NCI-H69 (cell line): ENCODE measurements around the gene LIN37.

ENCODE experiments used
- DNase-seq: peaks from one replicate; lab custom pipeline; 2025; lab: John Stamatoyannopoulos, UW

LIN37 gene

DNA sequence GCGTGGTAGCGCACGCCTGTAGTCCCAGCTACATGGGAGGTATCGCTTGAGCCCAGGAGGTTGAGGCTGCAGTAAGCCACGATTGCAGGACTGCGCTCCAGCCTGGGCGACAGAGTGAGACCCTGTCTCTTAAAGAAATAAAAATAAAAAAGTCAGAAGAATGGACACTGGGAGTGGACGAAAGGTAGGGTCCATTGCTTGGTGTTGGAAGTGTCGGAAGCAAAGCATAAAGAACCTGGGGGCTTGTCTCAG is 26.6 kb downstream of the LIN37 start:
- no peak for DNase-seq

DNA sequence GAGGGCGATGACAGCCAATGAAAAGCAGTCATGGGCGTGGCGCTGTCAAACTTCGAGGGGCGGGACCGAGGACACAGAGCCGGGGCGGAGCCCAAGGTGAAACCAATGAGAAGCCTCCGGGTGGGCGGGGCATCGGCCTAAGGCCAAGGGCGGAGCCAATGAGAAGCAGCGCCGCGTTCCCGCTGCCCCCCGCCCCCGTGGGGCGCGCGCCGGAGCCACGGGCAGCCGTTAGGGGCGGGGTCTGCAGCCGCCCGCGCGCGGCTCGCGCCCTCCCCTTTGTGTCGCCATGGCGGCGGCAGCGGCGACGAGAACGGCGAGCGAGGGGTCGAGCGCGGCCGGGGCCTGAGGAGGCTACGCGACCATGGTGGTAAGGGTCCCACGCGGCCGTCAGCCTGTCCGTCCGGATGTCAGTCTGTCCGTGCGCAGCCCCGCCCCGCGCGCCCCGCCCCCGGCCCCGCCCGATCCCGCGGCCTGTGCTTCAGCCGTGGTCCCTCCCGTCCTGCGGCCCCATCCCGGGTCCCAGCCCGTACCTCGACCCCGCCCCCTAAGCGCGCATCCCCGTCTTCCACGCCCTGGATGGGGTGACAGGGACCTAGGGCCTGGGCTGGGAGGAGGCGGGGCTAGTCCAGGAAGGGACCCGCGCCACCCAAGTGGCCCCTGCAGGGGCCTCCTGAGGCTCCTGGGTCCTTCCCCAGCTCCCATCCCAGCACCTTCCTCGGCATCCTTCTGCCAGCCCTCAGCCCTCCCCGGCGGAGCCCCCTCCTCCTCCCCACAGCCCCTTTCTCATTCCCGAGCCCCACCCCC is 27.1 kb downstream of the LIN37 start, which contains the start of gene ARHGAP33:
Gene ARHGAP33 (plus strand): TSS at position 267 of the 804 bp plus-strand sequence. CDS start 95 bp downstream, at position 362.
- peak; percentile 100 for DNase-seq

DNA sequence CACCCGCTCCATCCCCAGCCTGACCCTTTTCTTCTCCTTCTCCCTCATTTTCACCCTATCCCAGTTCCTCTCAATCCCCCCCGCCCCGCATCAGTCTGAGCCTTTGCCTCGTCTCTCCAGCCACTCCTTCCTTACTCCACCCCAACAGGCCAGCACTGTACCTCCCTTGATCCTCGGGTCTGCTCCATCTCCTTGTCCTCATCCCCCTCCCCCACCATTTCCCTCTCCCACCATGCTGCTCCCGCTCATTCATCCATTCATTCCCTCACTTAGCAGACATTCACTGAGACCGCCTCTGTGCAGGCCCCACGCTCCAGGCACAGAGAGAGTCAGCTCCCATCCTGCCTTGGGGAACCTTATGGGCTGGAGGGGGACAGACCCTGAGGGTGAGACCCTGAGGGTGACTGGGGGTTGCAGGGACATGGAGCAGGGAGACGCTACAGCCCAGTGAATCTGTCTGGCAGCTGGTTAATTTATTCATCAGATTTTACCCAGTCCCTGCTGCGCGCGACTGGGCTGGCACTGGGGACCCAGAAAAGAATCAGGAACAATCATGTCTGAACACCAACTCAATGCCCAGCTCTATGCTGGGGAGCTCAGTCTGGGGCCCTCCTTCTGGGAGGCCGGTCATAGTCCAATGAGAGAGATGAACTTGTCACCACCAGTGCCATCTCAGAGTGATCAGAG is 27.9 kb downstream of the LIN37 start:
- DNase-seq = peak; percentile 40

DNA sequence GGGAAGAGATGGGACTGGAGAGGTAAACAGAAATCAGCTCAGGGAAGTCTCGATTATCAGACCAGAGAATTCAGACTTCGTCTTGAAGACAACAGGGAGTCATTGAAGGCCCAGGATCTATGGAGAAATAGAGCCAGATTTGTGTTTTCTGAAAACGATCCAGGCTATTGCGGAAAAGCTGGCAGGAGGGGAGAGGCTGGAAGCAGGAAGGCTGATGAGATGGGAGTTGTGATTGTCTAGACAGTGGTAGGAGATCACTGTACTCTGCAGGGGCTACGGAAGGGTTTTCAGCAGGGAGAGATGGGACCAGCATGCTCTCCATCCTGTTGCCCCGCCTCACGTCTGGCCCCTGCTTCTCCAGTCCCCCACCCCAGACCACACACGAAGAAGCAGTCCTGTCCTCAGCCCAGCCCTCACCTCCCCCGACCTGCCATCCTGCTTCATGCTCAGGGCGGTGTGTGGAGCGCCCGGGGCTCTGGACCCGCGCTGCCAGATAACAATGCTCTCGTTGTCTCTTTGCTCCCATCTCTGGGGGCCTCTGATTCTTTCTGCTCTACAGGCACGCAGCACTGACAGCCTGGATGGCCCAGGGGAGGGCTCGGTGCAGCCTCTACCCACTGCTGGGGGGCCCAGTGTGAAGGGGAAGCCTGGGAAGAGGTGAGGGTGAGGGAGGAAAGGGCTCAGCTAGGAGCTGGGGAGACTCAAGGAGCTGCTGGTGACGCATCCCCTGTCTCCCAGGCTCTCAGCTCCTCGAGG is 28.9 kb downstream of the LIN37 start:
- DNase-seq = no peak

DNA sequence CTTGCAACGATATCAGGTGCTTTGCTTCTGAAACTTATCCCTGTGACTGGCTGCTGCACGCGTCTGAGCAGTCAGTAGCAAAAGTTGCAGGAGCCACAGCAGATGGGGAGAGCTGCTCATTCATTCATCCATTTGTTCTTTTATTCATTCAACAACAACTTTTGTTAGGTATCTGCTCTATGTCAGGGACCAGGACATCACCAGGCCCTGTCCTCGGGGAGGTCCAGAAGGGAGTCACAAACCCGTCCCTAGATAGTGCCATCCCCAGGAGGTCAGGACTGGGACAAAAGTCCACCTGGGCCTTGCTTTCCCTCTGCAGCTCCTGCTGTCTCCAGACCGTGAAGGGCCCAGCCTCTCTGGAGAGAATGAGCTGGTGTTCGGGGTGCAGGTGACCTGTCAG is 29.6 kb downstream of the LIN37 start:
- no peak for DNase-seq

DNA sequence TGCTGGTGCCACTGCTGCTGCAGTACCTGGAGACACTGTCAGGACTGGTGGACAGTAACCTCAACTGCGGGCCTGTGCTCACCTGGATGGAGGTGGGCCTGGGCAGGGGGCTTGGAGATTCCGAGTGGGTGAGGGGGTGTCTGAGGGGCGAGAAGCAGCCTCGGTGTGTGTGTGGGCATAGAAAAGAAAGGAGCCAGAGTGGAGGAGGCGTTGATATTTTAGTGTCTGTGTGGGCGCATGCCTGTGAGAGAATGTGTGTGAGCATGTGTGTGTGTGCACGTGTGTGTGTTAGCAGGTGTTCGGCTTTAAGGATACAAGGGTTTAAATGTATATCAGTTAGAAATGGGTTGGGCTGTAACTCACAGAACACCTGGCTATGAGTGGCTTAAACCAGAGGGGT is 30.7 kb downstream of the LIN37 start:
- no peak for DNase-seq

DNA sequence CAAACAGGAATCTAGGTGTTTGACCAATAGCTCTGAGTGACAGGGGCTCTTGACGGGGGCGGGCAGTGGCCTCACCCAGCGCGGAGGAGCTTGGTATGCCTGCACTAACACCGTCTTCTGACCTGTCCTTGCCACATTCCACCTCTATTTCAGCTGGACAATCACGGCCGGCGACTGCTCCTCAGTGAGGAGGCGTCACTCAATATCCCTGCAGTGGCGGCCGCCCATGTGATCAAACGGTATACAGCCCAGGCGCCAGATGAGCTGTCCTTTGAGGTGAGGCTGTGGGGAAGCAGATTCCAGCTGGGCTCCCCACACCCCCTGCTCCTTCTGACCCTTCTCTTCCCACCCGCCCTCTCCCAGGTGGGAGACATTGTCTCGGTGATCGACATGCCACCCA is 31.7 kb downstream of the LIN37 start:
- no peak for DNase-seq

DNA sequence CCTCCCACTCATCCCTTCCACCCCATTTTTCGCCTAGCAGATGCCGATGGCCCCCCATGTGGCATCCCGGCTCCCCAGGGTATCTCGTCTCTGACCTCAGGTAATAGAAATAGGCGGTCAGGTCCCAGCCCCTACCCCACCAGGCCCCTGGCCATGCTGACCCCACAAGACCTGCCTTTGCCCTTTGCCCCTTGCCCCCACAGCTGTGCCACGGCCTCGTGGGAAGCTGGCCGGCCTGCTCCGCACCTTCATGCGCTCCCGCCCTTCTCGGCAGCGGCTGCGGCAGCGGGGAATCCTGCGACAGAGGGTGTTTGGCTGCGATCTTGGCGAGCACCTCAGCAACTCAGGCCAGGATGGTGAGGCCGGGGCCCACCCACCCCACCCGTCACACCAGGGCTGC is 32.3 kb downstream of the LIN37 start:
- no peak for DNase-seq

DNA sequence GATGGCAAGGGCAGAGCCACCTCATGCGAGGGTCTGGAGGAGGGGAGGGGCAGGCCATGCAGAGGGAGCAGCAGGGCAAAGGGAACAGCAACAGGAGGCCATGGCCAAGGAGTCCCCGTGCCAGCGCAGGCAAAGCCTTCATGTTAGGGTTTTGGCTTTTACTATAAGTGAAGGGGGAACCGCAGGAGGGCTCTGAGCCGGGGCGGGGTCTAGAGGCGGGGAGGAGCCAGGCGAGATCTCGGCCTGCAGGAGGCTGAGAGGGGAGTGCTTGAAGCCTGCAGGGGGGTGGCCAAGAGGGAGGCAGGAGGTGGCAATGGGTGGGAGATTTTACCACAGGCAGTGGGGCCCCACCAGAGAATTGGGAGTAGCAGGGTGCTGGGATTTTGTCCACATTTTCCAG is 33.3 kb downstream of the LIN37 start:
- no peak for DNase-seq

DNA sequence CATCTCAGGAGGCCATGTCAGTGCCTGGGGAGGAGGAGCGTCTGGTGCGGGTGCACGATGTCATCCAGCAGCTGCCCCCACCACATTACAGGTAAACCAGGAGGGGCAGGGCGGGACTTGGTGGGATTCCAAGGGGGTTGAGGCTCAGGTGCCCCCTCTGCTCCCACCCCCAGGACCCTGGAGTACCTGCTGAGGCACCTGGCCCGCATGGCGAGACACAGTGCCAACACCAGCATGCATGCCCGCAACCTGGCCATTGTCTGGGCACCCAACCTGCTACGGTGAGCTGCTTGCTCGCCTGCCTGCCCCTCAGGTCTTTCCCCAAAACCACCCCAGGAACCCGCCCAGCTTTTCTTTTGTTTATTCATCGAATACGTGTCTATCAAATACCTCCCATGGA is 34.2 kb downstream of the LIN37 start:
- DNase-seq = no peak

DNA sequence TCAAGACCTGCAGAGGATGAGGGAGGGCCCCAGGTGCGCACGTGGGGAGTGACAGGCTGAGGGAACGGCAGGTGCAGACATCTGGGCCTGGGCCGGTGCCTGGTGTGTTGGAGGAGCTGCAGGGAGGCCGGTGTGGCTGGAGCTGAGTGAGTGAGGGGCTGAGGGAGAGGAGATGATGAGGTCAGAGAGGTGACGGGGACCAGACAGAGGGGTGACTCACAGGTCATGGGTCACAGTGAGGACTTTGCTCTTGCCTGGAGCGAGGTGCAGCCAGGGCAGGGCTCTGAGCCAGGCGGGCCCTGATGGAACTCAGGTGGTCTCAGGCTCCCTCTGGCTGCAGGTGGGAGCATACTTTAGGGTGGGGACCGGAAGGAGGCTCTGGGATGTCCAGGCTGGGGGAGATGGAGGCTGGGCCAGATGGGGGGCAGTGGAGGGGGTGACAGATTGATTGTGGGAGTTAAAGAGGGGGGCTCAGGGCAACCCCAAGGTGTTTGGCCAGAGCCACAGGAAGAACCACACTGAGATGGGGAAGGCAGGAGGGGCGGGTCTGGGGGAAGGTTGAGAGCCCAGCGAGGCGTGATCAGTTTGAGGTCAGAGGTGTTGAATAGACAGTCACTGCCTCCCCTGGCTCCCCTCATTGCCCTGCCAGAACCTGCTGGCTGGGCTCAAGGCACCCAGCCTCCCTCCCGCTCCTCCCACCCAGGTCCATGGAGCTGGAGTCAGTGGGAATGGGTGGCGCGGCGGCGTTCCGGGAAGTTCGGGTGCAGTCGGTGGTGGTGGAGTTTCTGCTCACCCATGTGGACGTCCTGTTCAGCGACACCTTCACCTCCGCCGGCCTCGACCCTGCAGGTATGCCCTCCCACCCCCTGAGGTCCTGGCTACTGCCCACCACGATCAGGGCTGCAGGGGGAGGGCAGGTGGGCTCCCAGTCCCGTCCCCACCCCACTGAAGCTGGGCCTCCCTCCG is 35.4 kb downstream of the LIN37 start:
- DNase-seq = no peak

DNA sequence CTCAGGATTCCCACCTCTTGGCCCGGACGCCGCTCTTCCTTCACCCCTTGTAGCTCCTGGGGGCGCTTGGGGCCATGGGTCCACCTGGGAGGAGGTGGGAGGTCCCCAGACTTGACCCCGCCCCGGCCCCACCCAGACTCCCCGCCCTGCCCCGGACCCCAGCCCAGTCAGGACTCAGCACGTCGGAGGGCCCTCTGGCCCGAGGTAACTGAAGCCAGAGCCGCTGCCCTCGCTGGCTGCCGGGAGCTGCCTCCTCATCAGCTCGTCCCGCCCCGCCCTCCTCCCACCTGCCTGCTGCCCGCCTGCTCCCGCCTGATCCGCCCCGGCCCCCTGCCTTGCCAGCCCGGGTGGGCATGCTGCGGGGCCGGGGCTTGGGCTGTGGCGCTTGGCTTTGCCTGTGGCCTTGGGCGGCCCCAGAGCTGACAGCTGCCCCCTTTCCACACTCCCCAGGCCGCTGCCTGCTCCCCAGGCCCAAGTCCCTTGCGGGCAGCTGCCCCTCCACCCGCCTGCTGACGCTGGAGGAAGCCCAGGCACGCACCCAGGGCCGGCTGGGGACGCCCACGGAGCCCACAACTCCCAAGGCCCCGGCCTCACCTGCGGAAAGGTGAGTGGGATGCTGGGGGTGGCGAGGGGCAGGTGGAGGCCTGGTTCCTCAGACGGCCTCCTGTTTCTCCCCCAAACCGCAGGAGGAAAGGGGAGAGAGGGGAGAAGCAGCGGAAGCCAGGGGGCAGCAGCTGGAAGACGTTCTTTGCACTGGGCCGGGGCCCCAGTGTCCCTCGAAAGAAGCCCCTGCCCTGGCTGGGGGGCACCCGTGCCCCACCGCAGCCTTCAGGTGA is 36.3 kb downstream of the LIN37 start:
- no peak for DNase-seq

DNA sequence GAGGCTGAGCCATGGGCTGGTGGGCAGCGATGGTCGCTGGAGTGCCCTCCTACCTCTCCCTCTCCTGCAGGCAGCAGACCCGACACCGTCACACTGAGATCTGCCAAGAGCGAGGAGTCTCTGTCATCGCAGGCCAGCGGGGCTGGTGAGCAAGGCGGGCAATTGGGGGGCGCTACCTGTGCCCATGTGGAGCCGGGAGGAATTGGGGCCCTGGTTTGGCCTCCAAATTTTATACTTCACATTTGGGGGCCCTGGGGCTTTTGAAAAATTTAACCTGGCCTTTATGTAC is 36.9 kb downstream of the LIN37 start:
- no peak for DNase-seq

DNA sequence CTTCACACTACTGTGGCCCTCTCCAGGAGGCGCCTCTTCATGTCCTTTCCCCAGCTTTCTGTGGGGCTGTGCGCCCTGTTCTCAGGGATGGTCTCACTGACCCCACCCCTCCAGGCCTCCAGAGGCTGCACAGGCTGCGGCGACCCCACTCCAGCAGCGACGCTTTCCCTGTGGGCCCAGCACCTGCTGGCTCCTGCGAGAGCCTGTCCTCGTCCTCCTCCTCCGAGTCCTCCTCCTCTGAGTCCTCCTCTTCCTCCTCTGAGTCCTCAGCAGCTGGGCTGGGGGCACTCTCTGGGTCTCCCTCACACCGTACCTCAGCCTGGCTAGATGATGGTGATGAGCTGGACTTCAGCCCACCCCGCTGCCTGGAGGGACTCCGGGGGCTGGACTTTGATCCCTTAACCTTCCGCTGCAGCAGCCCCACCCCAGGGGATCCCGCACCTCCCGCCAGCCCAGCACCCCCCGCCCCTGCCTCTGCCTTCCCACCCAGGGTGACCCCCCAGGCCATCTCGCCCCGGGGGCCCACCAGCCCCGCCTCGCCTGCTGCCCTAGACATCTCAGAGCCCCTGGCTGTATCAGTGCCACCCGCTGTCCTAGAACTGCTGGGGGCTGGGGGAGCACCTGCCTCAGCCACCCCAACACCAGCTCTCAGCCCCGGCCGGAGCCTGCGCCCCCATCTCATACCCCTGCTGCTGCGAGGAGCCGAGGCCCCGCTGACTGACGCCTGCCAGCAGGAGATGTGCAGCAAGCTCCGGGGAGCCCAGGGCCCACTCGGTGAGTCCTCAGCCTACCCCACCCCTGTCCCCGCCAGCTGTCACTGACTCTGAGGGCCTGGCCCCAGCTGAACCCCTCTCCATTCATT is 38.2 kb downstream of the LIN37 start:
- no peak for DNase-seq

DNA sequence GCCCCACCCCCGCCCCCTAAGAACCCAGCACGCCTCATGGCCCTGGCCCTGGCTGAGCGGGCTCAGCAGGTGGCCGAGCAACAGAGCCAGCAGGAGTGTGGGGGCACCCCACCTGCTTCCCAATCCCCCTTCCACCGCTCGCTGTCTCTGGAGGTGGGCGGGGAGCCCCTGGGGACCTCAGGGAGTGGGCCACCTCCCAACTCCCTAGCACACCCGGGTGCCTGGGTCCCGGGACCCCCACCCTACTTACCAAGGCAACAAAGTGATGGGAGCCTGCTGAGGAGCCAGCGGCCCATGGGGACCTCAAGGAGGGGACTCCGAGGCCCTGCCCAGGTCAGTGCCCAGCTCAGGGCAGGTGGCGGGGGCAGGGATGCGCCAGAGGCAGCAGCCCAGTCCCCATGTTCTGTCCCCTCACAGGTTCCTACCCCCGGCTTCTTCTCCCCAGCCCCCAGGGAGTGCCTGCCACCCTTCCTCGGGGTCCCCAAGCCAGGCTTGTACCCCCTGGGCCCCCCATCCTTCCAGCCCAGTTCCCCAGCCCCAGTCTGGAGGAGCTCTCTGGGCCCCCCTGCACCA is 38.9 kb downstream of the LIN37 start:
- no peak for DNase-seq

DNA sequence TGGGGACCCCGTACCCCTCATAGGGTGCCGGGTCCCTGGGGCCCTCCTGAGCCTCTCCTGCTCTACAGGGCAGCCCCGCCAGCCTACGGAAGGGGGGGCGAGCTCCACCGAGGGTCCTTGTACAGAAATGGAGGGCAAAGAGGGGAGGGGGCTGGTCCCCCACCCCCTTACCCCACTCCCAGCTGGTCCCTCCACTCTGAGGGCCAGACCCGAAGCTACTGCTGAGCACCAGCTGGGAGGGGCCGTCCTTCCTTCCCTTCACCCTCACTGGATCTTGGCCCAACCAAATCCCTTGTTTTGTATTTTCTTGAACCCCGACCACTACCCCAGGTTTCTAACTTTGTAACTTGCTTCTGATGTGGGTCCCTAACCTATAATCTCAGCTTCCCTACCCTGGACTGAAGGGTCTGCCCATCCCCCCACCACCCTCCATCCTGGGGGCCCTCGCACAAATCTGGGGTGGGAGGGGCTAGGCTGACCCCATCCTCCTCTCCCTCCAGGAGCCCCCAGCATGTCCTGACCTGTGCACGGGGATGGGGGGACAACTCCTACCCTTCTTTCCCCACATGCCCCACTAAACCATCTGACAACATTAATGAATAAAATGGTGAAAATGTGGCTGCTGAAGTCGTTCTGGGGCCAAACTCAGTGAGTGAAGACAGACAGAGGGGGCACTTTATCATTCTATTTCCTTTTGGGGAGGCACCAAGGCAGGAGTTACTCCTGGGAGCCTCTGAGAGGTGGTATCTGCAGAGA is 40.0 kb downstream of the LIN37 start:
- DNase-seq = no peak

DNA sequence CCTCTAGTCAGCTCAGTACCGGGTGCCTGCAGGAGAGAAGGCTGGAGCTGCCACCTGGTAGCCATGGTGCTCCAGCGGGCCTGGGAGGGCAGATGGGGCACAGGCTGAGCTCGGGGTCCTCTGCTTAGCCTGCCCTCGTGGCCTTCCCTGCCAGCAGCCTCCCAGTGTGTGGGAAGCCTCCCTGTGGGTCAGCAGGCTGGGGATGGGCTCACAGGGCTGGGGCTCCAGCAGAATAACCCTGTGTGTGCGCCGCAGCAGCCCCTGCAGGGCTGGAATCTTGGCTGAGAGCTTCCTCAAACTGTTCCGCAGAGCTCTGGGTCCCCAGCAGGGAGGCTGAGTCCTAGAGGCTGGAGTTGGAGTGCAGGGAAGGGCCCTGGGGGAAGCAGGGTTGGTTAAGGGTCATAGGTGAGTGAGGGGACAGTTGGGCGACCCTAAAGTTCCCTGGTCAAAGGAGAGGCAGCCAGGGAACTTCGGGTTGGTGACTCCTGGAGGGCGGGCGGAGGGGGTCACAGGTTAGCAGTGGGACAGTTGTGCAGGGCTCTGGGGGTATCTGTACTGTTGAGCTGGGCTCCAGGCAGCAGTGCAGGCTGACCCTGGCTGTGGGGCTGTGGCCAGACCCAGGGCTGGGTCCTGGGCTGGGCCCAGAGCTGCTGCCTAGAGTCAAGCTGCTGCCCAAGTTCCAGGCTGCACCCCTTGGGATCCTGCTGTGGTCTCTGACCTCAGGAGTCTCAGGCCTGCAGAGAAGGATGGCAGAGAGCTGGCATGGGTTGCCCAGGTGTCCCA is 41.0 kb downstream of the LIN37 start:
- no peak for DNase-seq
